NCI-H1092 treated with DMSO at 0.1 percent for 48 hours (cell line): ENCODE data around the gene SDHA.
"Not testable (repeated sequence)": the region's sequence is repeated elsewhere in the genome, so short reads cannot be mapped to it uniquely, and the experiment has no call there.

Experiments
- DNase-seq: peaks from one replicate; lab custom pipeline; 2025; lab: John Stamatoyannopoulos, UW

Gene SDHA

GRCh38 chr5:222951-223715 lies 5.0 kb downstream of the SDHA start:
- not testable (repeated sequence) for DNase-seq

GRCh38 chr5:223791-224190 lies 5.7 kb downstream of the SDHA start:
- no peak for DNase-seq

GRCh38 chr5:225334-225733 lies 7.2 kb downstream of the SDHA start:
- no peak for DNase-seq

- DNase-seq, result not testable (repeated sequence)
These were observed 9.3 kb downstream of the SDHA start for GRCh38 chr5:227375-227774.

DNA sequence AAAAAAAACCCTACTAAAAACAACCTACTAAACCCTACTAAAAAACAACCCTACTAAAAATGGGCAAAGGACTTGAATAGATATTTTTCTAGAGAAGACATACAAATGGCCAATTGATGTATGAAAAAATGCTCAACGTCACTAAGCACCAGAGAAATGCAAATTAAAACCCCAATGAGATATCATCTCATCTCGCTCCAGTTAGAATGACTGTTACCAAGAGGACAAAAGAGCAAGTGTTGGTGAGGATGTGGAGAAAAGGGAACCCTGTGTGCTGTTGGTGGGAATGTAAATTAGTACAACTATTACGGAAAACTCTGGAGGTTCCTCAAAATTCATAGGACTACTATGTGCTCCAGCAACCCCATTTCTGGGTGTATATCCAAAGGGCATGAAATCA lies 10.8 kb downstream of the SDHA start:
- DNase-seq, result no peak

- DNase-seq, result no peak
These were observed 12.6 kb downstream of the SDHA start for GRCh38 chr5:230711-231110.

- DNase-seq, result no peak
These were observed 13.5 kb downstream of the SDHA start for GRCh38 chr5:231661-232060.

DNA sequence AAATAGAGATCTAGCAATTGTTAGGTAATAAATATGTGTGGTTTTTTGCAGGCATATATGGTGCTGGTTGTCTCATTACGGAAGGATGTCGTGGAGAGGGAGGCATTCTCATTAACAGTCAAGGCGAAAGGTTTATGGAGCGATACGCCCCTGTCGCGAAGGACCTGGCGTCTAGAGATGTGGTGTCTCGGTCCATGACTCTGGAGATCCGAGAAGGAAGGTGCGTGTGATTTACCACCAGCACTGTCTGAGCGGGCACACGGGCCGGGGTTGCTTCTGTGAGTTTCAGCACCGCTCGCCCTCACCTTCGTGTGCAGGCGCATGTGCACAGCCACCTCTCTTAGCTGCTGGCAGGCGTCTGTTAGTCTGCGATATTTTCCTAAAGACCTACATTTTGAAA lies 15.3 kb downstream of the SDHA start:
- not testable (repeated sequence) for DNase-seq

DNA sequence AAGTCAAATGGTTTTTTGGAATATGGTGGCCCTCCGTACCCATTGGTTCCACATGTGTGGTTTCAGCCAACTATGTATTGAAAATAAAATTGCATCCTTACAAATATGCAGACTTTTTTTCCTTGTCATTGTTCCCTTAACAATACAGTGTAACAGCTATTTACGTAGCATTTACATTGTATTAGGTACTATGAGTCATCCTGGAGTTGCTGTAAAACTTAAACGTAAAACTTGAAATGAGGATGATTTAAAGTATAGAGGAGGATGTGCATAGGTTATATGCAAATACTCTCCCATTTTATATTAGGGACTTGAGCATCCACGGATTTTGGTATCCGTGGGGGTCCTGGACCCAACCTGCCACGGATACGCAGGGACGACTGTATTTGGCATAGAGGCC lies 16.3 kb downstream of the SDHA start:
- no peak for DNase-seq

- not testable (repeated sequence) for DNase-seq
These were observed 17.4 kb downstream of the SDHA start for GRCh38 chr5:235527-235926.

DNA sequence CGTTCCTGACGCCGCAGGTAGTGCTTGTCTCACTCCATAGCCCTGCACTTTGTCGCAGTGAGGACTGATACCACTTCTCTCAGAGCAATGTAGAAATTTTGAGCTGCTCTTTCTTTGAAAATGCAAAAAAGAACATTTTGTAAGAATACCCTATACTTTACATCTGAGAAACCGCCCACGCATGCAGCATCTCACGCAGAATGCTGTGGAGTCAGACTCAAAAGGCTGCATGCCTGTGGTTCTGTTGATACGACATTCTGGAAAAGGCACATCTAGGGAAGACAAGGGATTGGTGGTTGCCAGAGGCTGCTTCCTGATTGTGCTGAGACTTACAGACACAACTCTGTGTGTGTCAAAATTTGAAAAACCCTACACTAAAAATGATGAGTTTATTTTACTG lies 19.8 kb downstream of the SDHA start:
- DNase-seq, result not testable (repeated sequence)

GRCh38 chr5:240550-240949 lies 22.4 kb downstream of the SDHA start:
- DNase-seq, result not testable (repeated sequence)

DNA sequence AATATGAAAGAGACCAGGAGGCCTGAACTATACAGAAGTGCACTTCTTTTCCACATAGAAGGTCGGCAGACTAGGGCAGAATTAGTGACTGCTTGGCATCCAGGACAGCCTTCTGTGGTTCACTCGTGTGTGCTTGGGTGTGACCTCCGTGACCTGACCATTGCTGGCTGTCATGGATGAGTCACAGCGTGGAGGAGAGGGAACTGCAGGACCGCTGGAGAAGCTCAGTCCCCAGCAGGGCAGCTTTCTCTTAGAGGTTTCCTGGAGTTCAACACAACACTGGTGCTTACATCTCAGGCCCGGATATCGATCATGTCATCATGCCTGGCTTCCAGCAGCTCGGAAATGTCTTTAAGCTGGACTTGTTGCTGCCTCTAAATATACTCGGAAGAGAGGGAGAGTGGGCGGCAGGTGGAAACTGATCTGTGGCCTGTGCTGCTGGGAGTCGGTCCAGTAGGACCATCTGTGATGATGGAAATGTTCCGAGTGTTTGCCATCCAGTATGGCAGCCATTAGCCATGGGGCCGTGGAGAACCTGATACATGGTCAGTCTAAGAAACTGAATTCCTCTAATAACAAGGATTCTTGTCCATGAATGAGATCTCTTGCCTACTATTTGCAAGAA lies 23.0 kb downstream of the SDHA start:
- not testable (repeated sequence) for DNase-seq

- DNase-seq, result not testable (repeated sequence)
These were observed 25.7 kb downstream of the SDHA start for GRCh38 chr5:243683-244367.

DNA sequence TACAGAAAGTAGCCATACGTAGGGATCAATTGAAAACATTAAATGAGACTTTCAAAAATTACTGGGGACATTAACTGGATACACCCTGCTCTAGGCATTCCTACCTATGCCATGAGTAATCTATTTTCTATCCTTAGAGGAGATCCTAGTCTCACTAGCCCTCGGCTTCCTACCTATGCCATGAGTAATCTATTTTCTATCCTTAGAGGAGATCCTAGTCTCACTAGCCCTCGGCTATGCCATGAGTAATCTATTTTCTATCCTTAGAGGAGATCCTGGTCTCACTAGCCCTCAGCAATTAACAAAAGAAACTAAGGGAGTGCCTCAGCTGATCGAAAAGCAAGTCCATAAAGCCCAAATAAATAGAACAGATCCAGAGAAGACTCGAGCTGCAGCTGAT lies 27.6 kb downstream of the SDHA start:
- DNase-seq, result not testable (repeated sequence)

DNA sequence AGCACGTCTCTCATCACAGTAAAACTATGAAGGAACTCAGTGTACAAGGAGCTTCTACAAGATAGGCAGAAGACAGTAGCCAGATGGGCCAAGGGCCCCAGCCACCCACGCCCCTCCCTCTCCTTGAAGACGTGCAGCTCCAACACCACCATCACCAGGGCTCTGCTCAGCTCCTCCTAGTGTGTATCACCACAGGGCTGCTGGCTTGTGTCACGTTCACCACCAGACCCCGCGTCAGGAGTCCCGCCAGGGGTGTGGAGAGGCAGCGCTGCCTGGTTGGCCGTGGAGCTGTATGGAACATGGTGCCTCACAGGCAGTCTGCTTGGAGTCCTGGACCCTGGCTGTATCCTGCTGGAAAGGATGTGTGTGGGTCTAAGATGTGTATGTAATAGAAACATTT lies 32.3 kb downstream of the SDHA start:
- DNase-seq, result not testable (repeated sequence)

DNA sequence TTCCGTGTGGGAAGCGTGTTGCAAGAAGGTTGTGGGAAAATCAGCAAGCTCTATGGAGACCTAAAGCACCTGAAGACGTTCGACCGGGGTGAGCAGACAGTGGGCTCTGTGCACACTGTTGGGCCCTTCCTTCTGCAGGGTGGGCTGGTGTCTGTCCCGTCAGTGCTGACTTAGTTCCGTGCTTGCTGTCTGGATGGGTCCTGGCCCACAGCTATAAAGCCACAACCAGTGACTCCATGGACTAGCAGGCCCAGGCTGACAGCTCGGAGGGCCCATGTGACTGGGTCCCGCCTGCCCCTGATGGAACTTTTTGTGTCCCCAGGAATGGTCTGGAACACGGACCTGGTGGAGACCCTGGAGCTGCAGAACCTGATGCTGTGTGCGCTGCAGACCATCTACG lies 32.9 kb downstream of the SDHA start:
- DNase-seq, result not testable (repeated sequence)

DNA sequence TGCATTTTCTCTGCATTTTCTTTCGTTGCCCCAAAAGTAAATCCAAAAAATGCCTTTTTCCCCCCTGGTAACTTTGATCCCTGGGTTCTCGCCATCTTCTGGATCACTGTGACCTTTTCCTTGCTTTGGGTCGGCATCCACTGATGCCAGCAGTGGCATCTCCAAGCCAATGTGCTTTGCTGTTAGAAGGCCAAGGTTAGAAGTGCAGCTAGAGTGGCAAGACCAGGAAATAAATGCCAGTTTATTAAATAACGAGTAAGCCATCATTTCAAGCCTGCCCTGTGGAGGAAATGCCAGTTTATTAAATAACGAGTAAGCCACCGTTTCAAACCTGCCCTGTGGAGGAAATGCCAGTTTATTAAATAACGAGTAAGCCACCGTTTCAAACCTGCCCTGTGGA lies 33.4 kb downstream of the SDHA start:
- DNase-seq, result not testable (repeated sequence)

- not testable (repeated sequence) for DNase-seq
These were observed 33.9 kb downstream of the SDHA start for GRCh38 chr5:251975-252374.

GRCh38 chr5:252546-252945 lies 34.4 kb downstream of the SDHA start:
- no peak for DNase-seq

GRCh38 chr5:254322-254721 lies 36.2 kb downstream of the SDHA start:
- DNase-seq, result not testable (repeated sequence)

GRCh38 chr5:255116-255515 lies 37.0 kb downstream of the SDHA start:
- not testable (repeated sequence) for DNase-seq

DNA sequence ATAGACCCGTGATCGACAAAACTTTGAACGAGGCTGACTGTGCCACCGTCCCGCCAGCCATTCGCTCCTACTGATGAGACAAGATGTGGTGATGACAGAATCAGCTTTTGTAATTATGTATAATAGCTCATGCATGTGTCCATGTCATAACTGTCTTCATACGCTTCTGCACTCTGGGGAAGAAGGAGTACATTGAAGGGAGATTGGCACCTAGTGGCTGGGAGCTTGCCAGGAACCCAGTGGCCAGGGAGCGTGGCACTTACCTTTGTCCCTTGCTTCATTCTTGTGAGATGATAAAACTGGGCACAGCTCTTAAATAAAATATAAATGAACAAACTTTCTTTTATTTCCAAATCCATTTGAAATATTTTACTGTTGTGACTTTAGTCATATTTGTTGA lies 38.2 kb downstream of the SDHA start:
- DNase-seq, result not testable (repeated sequence)
